Measurements from ENCODE around the gene NTM. TPM values are rescaled to one million over a fixed set of nuclear protein-coding genes. Genes with fewer than 3 reads are reported as not detected.

Gene NTM
- total and polyA plus RNA-seq, 2 of the 8 experiments (the other 6 are each of a cell fraction or from before 2014, with no cell fraction given) = 13.4 to 20.0 TPM

DNA sequence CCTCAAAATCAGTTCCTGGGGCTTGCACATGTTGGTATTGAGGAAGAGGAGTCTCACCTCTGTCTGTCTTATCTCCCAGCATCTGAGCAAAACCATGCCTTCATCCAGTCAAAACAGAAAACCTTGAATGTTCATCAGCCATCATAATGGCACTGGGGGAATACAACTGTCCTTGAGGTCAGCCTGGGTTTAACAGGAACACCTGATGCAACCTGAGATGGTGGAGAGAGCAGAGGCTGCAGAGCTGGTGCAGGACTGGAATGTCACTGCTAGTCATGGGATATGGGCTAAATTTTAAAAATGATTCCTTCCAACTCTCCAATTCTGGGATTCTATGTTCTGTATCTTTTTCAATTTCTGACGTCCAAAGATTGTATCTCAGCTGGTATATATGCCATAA, 931.0 kb downstream of the NTM start (continued):
- TF ChIP-seq MAFK (IDR thresholded peaks at IDR 0.05; ENCODE audit: low read depth, low read length) (no peak), BACH1 (IDR thresholded peaks at IDR 0.05; ENCODE audit: low read length) (no peak), BRCA1 (IDR thresholded peaks at IDR 0.05; ENCODE audit: low read depth, low read length) (no peak), TAF1 (IDR thresholded peaks at IDR 0.05; ENCODE audit: low read depth, low read length) (no peak)
